Hematopoietic multipotent progenitor cell treated with erythropoietin and hydrocortisone succinate and interleukin-3 and kit ligand, for 15 days (in vitro differentiated cells): ENCODE results near the gene PSMB1.
"Not testable (repeated sequence)": the region's sequence is repeated elsewhere in the genome, so short reads cannot be mapped to it uniquely, and the experiment has no call there.

Experiments
- DNase-seq: peaks from one replicate; pipeline ENCODE4 v3.0.0-alpha.2; 2015; ENCODE audit warnings: low spot score

The PSMB1 gene

DNA sequence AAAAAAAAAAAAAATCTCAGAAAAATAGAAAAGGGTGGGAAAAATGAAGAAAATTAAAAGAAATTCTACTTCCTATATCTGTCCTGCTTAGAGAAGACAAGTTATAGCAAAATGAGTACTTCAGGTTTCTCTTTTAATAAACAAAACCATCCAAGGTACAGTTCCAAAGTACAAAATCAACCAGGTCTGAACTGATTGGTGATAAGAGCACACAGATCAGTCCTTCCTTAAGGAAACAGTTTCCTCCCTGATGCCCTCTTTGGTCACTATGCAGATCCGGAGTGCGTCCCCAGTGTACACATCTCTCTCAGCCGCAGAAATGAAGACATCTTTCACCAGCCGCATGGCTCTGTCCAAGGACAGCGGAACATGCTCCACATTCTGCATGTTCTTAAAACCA, 18.1 kb downstream of the PSMB1 start:
- DNase-seq = no peak

DNA sequence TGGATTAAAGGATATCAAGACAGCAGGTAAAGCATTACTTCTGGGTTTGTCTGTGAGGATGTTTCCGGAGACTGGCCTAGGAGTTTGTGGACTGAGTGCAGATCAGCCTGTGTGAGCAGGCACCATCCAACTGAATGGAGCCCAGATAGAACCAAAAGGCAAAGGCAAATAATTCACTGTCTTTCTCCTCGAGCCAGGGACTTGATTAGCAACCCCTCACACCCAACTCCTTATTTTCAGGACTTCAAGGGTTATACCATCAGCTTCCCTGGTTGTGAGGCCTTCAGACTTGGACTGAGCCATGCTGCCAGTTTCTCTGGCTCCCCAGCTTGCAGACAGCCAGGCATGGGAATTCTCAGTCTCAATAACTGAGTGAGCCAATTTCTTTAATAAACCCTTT, 19.3 kb downstream of the PSMB1 start:
- no peak for DNase-seq

DNA sequence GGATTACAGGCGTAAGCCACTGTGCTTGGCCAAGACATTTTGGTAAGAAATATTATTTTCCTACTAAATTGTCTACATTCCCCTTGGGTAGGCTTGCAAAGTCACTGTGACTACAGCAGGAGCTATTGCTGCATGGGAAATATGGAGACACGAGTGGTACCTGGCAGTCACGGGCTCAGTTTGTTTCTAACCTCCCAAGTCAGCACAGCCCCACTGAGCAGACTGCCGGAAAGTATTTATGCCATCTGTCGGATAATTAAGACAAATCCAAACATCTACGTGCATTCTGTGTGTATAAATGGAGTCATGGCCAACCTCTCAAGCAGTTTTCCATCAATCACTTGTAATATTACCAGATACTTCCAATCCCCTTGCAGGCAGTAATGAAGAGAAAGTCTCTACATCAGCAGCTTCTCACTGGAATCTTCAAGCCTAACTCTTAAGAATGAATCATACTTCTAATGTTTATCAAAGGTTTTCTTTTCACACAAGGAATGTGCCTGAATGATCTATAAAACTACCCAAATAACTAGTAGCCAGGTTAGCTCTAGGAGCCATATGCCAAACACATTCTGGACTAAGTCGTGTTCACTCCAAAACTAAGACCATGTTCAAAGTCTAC, 20.1 kb downstream of the PSMB1 start:
- no peak for DNase-seq

DNA sequence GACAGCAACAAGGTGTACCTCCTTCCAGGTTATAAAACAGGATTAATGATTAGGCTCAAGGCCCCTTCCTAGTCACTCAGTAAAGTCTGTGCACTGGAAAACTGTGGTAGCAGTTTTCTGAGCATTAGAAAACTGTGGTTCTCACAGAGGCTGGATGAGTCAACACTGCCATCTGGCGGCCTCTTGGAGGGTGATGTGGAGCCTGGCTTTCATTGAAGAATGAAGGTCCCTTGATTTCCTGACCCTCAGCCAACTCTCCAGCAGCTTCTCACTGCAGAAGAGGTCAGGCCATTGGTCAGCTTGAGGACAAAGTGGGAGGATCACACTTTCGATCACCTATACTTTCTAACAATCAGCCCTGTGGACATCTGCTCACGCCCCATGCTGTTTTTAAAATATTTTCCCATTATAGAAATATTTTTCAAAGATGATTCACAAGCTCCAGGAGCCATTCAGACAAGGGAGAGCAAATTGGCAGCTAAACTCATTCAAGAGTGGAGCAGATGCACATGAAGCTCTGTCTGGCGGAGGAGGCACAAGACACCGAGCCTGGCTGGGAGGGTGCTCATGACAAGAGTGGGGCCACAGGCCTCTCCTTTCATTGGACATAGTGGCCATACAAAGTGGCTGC, 23.2 kb downstream of the PSMB1 start:
- peak; percentile 63 for DNase-seq

DNA sequence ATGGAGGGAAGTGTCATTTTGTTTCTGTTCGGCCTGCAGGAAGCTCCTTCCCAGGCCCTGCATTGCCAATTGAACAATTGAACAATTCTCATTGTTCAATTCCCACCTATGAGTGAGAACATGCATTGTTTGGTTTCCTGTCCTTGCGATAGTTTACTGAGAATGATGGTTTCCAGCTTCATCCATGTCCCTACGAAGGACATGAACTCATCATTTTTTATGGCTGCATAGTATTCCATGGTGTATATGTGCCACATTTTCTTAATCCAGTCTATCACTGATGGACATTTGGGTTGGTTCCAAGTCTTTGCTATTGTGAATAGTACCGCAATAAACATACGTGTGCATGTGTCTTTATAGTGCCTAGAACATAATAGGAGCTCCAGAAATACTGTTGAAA, 25.1 kb downstream of the PSMB1 start:
- DNase-seq = not testable (repeated sequence)

DNA sequence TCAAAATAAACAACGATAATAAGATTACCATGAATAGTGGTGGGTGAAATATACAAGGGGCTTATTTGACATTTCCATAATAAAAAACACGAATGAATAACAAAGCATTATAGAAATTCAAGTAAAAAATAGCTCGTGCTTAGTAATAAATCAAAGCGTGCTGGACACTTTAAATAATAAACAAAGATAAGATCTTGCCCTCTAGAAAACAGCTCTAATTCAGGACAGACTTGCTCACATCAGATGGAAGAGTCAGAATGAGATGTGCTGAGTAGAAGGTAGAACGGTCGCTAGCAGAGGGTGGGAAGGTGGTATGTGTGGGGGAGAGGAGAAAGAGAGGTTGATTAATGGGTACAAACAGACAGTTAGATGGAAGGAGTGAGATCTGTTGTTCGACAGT, 27.3 kb downstream of the PSMB1 start:
- DNase-seq = no peak

DNA sequence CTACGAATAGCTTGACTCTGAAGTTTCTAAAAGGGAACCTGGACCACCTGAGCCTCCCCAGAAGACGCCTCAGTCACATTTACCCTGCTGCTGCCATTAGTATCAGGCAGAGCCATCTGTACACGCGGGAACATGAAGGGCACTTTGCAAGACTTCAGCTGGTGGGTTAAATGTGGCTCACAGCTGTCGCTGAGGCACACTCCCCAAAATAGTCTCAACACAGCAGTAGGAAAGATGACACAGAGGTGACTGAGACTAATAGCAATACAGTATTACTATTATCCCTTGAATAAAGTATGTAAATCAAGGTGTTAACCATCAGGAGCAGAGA, 29.0 kb downstream of the PSMB1 start:
- no peak for DNase-seq

DNA sequence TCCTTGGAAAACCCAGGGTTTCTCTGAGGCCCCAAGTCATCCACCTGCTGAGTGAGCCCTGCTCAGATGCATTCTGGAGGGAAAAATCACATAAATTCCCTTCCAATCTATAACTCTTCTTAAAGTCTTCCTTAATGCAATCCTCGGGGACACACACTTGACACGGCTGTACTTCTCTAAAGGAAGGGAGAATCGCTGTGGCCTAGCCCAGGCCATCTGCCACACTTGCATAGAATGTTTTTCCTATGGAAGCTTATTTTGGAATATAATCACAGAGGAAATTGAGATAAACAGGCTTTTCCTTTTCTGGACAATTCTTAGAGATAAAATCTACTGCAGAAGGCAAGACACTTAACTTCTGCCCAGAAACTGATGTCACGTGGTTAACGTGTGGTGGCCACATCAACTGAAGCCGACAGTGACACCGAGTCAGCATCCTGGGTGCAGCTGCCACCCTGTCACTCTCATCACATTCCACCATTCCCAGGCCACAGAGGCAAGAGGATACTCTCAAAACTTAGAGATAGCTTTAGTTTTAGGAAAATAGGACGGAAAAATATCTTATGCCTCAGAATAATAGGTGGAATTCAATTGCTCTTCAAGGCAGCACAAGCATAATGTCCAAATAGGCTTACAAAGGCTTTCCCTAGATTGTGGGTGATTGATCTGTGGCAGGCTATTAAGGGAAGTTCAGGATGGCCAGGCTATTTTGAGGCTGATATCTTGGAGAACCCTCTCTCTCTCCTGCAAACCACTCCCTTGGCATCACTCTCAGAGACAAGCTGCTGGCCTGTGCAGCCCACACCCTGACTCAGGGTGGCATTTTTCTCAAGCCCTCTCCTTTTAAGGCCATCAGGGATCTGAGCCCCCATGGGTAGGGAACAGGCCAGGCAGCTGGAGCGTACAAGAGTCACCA, 29.6 kb downstream of the PSMB1 start:
- no peak for DNase-seq

DNA sequence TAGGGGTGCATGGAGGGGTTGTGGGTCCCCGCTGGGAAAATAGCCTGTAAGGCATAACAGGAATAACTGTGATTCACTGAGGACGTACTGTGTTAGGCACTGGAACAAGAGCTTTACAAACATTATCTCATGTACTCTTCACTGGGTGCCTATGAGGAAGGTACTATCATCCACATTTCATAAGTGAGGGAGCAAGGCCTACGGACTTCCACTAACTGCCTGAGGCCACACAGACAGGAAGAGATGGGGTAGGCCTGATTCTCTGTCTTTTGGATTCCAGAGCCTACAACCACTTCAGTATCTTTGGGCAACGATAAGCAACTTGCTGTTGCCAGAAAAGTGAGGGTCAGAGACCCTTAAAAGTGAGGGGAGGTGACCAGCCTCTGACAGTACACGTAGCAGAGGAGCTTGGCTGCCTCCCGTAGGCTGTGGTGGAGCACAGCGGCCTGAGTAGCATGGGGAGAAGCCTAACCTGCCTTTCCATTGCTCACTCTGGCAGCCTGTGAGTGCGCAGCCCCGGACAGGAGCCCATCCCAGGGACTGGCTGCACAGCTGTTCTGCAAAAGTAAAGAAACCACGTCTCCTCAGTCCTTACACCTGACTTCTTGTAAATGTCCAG, 30.4 kb downstream of the PSMB1 start:
- no peak for DNase-seq

DNA sequence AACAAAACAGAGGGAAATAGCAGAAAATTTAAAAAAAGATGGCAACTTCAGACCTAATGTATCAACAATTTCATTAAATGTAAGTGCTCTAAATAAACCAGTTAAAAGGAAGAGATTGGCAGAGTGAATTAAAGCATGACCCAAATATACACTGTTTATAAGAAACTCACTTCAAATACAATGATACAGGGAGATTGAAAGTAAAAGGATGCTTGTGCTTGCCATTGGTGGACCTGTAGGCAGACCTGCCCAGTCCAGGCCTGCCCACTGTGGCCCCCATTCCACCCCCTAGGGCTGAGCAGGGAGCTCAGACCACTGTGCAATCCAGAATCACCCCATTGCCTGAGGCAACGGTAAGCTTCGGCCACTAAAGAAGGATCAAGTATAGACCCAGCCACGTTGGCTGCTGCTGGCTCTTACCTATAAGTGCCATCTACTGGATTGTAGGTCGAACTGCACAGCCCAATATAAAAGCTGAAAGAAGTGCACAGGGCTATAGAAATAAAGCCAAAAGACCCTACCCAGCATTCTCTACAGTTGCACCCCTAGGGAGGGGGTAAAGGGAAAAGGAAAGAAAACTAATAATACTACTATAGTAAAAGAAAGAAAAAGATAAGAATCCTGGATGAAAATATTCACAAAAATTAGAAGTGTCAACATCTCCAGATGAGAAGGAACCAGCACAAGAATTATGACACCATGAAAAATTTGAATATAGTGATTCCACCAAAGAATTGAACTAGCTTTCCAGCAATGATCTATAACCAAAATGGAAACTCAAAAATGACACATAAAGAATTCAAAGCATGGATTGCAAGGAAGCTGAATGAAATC, 36.1 kb downstream of the PSMB1 start:
- DNase-seq = peak; percentile 30

DNA sequence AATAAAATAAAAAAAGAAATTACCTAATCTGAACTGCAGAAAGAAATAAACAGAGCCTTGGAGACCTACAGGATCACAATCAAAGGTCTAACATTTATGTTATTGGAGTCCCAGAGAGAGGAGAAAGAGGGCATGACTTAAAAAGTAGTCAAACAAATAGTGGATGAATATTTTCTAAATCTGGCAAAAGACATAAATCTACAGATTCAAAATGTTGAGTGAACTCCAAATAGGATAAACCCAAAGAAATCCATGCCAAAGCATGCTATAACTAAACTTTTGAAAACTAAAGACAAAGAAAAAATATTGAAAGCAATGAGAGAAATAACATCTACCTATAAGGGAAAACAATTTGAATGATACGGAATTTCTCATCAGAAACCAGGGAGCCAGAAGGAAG, 38.2 kb downstream of the PSMB1 start:
- no peak for DNase-seq

DNA sequence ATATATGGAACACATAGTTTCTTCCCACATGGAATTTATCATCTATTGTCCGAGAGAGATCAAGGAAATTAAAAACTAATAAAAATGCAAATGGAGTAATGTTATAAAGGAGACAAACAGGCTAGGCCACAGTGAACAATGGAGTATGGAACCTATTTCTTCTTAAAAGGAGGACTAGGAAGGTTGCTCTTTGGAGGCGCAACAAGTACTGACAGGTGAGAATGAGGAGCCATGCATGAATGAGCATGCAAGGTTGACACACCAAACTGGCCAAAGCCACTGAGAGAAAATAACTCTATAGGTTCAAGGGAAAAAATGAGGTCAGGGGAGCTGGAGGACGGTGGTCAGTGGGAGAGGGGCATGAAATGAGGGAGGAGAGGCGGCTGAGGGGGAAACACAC, 40.9 kb downstream of the PSMB1 start:
- DNase-seq = no peak

DNA sequence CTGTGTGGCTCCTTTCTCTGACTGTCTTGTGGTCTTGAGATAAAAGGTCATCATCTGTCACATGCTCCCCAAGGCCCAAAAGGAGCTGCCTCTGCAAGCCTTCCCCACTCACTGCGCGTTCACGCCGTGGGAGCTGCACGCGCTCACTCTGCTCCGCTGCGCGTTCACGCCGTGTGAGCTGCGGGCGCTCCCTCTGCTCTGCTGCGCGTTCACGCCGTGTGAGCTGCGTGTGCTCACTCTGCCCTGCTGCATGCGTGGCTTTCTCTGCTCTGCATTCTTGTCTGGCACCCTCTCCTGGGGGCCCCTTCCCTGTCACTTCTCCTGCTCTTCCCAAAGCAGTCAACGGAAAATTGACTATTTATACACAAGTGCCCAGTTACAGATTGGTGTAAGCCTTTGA, 42.5 kb downstream of the PSMB1 start:
- DNase-seq = no peak

DNA sequence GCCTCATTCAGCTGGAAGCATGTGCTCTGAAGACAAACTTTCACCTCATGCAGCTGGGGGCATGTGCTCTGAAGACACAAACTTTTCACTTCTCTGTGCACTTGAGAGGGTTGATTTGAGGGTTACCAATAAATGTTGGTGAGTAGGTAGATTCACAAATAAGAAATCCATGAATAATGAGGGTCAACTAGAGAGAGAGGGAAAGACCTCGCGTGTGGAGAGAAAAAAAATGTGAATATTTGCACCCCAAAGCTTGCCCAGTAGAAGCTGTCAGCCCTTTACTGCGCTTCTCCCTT, 43.4 kb downstream of the PSMB1 start:
- DNase-seq = no peak

DNA sequence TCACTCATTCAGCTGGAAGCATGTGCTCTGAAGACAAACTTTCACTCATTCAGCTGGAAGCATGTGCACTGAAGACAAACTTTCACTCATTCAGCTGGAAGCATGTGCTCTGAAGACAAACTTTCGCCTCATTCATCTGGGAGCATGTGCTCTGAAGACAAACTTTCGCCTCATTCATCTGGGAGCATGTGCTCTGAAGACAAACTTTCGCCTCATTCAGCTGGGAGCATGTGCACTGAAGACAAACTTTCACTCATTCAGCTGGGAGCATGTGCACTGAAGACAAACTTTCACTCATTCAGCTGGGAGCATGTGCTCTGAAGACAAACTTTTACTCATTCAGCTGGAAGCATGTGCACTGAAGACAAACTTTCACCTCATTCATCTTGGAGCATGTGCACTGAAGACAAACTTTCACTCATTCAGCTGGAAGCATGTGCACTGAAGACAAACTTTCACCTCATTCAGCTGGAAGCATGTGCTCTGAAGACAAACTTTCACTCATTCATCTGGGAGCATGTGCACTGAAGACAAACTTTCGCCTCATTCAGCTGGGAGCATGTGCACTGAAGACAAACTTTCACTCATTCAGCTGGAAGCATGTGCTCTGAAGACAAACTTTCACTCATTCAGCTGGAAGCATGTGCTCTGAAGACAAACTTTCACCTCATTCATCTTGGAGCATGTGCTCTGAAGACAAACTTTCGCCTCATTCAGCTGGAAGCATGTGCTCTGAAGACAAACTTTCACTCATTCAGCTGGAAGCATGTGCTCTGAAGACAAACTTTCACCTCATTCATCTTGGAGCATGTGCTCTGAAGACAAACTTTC, 44.0 kb downstream of the PSMB1 start:
- DNase-seq = not testable (repeated sequence)

DNA sequence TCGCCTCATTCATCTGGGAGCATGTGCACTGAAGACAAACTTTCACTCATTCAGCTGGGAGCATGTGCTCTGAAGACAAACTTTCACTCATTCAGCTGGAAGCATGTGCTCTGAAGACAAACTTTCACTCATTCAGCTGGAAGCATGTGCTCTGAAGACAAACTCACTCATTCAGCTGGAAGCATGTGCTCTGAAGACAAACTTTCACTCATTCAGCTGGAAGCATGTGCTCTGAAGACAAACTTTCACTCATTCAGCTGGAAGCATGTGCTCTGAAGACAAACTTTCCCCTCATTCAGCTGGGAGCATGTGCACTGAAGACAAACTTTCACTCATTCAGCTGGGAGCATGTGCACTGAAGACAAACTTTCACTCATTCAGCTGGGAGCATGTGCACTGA, 44.8 kb downstream of the PSMB1 start:
- not testable (repeated sequence) for DNase-seq

DNA sequence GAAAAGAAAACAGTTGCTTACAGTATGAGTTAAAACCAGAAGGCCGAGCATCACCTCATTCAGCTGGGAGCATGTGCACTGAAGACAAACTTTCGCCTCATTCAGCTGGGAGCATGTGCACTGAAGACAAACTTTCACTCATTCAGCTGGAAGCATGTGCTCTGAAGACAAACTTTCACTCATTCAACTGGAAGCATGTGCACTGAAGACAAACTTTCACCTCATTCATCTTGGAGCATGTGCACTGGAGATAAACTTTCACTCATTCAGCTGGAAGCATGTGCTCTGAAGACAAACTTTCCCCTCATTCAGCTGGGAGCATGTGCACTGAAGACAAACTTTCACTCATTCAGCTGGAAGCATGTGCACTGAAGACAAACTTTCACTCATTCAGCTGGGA, 45.4 kb downstream of the PSMB1 start:
- not testable (repeated sequence) for DNase-seq

DNA sequence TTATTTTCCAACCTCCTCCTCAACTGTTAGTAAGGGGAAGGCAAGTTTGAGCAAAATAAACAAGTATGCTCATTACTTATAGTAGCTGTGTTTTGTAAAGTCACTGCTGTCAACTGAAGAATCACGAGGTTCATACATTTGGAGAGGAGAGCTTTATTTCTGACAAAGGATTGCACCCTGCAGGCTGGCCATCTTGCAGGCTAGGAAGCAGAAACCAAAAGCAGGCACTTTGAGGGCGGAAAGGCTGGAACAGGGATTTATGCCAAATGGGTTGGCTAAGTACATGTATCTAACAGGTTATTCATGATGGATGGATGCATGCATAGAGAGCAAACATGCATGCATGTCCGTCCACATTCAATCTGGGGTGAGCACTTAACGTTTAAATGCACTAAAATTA, 46.7 kb downstream of the PSMB1 start:
- DNase-seq = no peak

DNA sequence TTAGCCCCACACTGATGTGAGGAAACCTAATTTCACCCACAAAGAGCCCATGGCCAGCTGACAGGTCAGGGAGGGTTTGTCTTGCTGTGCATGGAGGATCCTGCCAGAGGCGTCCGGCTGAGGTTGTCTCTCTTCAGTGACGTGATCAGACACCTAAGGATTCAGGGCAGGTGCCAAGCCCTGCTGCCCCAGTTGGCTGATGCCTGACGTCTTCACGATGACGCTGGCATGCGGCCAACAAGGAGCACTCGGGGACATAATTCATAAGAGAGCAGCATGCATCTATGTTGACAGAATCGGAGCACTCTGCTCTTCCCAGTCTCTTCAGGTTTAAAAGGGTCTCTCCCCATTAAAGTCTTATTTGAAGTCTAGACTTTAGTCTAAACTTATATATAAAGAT, 47.8 kb downstream of the PSMB1 start:
- no peak for DNase-seq

DNA sequence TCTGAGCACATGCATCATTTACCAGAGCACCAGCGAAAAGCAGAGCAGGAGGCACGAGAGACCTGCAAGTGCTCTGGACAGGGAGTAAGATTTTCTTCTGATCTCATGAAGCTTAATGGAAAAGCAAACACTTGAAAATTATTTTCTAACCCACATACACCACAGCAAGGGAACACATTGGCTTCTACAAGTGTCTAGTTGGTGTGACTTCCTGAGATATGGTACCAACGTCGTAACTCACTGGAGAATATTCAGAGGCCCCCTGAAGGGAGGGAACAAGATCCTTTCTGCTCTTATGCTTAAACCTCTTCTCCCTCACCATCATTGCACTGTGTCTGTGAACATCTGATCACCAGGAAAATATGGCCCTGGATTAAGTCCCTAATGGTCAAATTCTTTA, 48.6 kb downstream of the PSMB1 start:
- no peak for DNase-seq

DNA sequence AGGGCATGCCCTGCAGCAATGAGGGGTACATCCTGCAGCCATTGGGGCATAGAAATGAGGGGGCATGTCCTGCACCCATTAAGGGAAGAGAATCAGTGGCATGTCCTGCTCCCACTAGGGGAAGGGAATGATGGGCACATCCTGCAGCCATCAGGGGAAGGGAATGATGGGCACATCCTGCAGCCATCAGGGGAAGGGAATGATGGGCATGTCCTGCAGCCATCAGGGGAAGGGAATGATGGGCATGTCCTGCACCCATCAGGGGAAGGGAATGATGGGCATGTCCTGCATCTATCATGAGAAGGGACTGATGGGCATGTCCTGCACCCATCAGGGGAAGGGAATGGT, 49.7 kb downstream of the PSMB1 start:
- DNase-seq = no peak
